HepG2 (cell line): ENCODE measurements around the gene FAM222B. TPM values are rescaled to one million over a fixed set of nuclear protein-coding genes. Genes with fewer than 3 reads are reported as not detected.
"Not testable (repeated sequence)": the region's sequence is repeated elsewhere in the genome, so short reads cannot be mapped to it uniquely, and the experiment has no call there.

Experiments used
- ATAC-seq: fragments of 200-7000 bp; cut with Tn5 transposase; 3 replicates; pipeline ENCODE4 v1.9.1; 2020; ENCODE audit warnings: mild to moderate bottlenecking, moderate library complexity
- BruUV-seq: library from RNA; stranded (reverse); fragments of 400-500 nt; replicated peaks from 2 replicates; lab custom pipeline; 2021; lab: Mats Ljungman, UMichigan
- CTCF ChIA-PET: fragments of 300-600 bp; formaldehyde crosslinking; extraction: SDS; loops from one replicate; lab custom pipeline; 2021; ENCODE audit warnings: low total read pairs, inconsistent platforms, low intra/inter-chr PET ratio; lab: Yijun Ruan, JAX
- POLR2A ChIA-PET: fragments of 350-600 bp; sonication (Branson Sonifier 250); formaldehyde crosslinking; loops from one replicate; lab custom pipeline; 2020; ENCODE audit warnings: antibody characterized with exemption, inconsistent platforms; lab: Yijun Ruan, JAX
- DNase-seq: peaks from one replicate; pipeline ENCODE4 v3.0.0-alpha.2; 2015; ENCODE audit warnings: low spot score
- FAIRE-seq: peaks from 3 replicates; lab custom pipeline; 2011; peaks lifted over from hg19 to GRCh38; lab: Jason Lieb, UNC
- H2AFZ ChIP-seq: one replicate; pipeline ENCODE4 v1.6.1; 2011; ENCODE audit warnings: low read length, inconsistent platforms
- H3K27ac ChIP-seq: fragments of 300-600 bp; 3 replicates; pipeline ENCODE4 v1.8.0; 2011; ENCODE audit warnings: mixed run types, mild to moderate bottlenecking, mixed read lengths, low read length, inconsistent platforms; ENCODE audit not compliant: insufficient read depth; ENCODE audit errors: extremely low read length
- H3K27me3 ChIP-seq, 2 experiments: fragments of 200-600 bp in 1 of 2; 2 replicates in 1 of 2; 3 replicates in 1 of 2; pipeline versions ENCODE4 v1.6.0 to v1.8.0; 2011; ENCODE audit warnings: low read length in 2 of 2, mild to moderate bottlenecking in 2 of 2, moderate library complexity in 2 of 2, inconsistent platforms in 1 of 2; ENCODE audit not compliant: insufficient read depth in 2 of 2, control insufficient read depth in 1 of 2
- H3K36me3 ChIP-seq, 2 experiments: fragments of 200-600 bp in 1 of 2; replicated peaks in 1 of 2; 2 replicates in 1 of 2; 3 replicates in 1 of 2; pipeline versions ENCODE4 v1.5.1 to v1.8.0; 2011; ENCODE audit warnings: low read length in 2 of 2, inconsistent platforms in 1 of 2; ENCODE audit not compliant: insufficient read depth in 2 of 2, control insufficient read depth in 1 of 2
- H3K4me1 ChIP-seq: 2 replicates; pipeline ENCODE4 v1.5.1; 2012; ENCODE audit warnings: low read length, inconsistent platforms; ENCODE audit not compliant: insufficient read depth
- H3K4me2 ChIP-seq: 2 replicates; pipeline ENCODE4 v1.6.0; 2011; ENCODE audit warnings: low read depth, low read length, inconsistent platforms
- H3K4me3 ChIP-seq, 3 experiments: fragments of 200-600 bp in 1 of 3; sonication (generic), shearing (Covaris generic) in 1 of 3; replicated peaks in 1 of 3; 2 replicates each; pipeline ENCODE4 v1.5.1; 2011 to 2016; ENCODE audit warnings: low read length in 3 of 3, inconsistent platforms in 2 of 3, low read depth in 2 of 3, mild to moderate bottlenecking in 2 of 3, control low read depth in 1 of 3, mixed read lengths in 1 of 3; ENCODE audit not compliant: insufficient read depth in 1 of 3
- H3K79me2 ChIP-seq: one replicate; pipeline ENCODE4 v1.6.1; 2011; ENCODE audit warnings: low read length, inconsistent platforms; ENCODE audit not compliant: insufficient read depth
- H3K9ac ChIP-seq: 2 replicates; pipeline ENCODE4 v1.6.0; 2011; ENCODE audit warnings: mild to moderate bottlenecking, low read depth, low read length, inconsistent platforms; ENCODE audit not compliant: insufficient read depth
- H3K9me3 ChIP-seq: 2 replicates; pipeline ENCODE4 v1.5.1; 2012; ENCODE audit warnings: mild to moderate bottlenecking, low read length
- H4K20me1 ChIP-seq: 2 replicates; pipeline ENCODE4 v1.6.0; 2011; ENCODE audit warnings: inconsistent platforms, mild to moderate bottlenecking, low read length, moderate library complexity; ENCODE audit not compliant: insufficient read depth
- ZNF607 ChIP-seq: sonication (generic); formaldehyde crosslinking; IDR thresholded peaks from 2 replicates; pipeline ENCODE4 v1.5.1; 2020; ENCODE audit warnings: missing genetic modification reagents, mild to moderate bottlenecking, borderline replicate concordance
- WGBS: methylation state at CpG from one replicate; pipeline ENCODE4 v1.1.6; 2017; ENCODE audit warnings: low lambda C conversion rate; 5-methylcytosine and 5-hydroxymethylcytosine counted together
- in situ Hi-C: cut with HindIII; loops from 2 replicates; pipeline ENCODE4 v1.10.0; 2017; ENCODE audit warnings: low pct_unique_long_range_greater_than_20kb; ENCODE audit not compliant: extremely low pct_ligation_motif_present
- intact Hi-C: fragments of 100-400 bp; cut with micrococcal nuclease; formaldehyde crosslinking; loops from one replicate; pipeline ENCODE4 v1.10.0; 2022; ENCODE audit not compliant: unreplicated experiment
- polyA plus RNA-seq, 8 experiments: library from polyadenylated mRNA; depleted of rRNA in 3 of 8; stranded (reverse) in 7 of 8; unstranded in 1 of 8; fragments of >200 nt; fragmentation: Illumina TruSeq in 4 of 8; extraction: Trizol in 4 of 8; gene quantifications; 2 replicates each; pipeline versions ENCODE4 v1.2.1 to v1.2.3, GENCODE V29; 2011 to 2016; ENCODE audit warnings: low read depth in 4 of 8, missing spikeins in 1 of 8, mixed read lengths in 1 of 8; ENCODE audit not compliant: insufficient read depth in 1 of 8
- total RNA-seq, 5 experiments: library from RNA; depleted of rRNA; stranded (reverse); fragments of >200 nt; fragmentation: Illumina TruSeq; extraction: Trizol; gene quantifications; 2 replicates each; pipeline ENCODE4 v1.2.3, GENCODE V29; 2016; ENCODE audit warnings: low read depth in 1 of 5
- TF ChIP-seq, protein P1 (sequence below): sonication (generic); formaldehyde crosslinking; IDR thresholded peaks from 2 replicates; pipeline ENCODE4 v1.8.1; 2023; ENCODE audit warnings: mild to moderate bottlenecking, moderate library complexity, missing genetic modification reagents

FAM222B gene
- total and polyA plus RNA-seq, 2 of the 13 experiments (the other 11 are each of a cell fraction or from before 2014, with no cell fraction given), result 3.5 to 7.3 TPM

GRCh38 chr17:28779601-28780000 is 63.0 kb downstream of the FAM222B start:
- H4K20me1 ChIP-seq, H3K9me3 ChIP-seq, DNase-seq, H3K4me1 ChIP-seq, POLR2A ChIA-PET, H3K4me2 ChIP-seq, H3K9ac ChIP-seq, FAIRE-seq, BruUV-seq, H3K4me3 ChIP-seq, ATAC-seq, H3K27me3 ChIP-seq, H3K27ac ChIP-seq, intact Hi-C loops, in situ Hi-C loops, CTCF ChIA-PET, H2AFZ ChIP-seq: not testable (repeated sequence)
- H3K79me2 ChIP-seq, result peaks cover 22% of the 10 kb centered on the region
- WGBS, result 96% methylated on average over 13 of the region's 13 CpGs
- H3K36me3 ChIP-seq, result peaks cover 2 to 10% of the 10 kb centered on the region in 2 experiments

DNA sequence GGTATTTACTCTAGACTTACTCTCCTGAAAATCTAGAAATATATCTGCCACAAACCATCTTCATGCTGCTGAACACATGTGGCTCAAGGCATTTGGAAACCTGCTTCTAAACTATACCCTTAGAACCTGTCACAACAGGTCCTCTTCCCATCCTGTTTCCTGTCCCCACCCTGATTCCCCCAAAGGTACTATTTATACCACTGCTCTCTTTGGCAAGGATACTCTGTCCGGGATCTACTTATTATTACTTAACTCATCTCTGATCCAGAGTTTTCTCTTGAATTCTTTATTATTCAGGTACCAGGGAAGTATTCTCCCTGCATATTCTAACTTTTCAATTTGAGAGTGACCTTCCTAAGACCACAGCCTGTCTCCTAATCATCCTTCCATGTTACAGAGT is 65.4 kb downstream of the FAM222B start:
- H2AFZ ChIP-seq, result no peak overlapping the region
- no peak overlapping the region for H3K4me2 ChIP-seq
- H3K4me1 ChIP-seq, result no peaks in the 10 kb centered on the region
- intact Hi-C loops, result loop anchor here (1.0 kb wide), 1 partner anchor 30 kb away; no protein-coding TSS in a partner anchor
- H3K27ac ChIP-seq, result no peak overlapping the region
- H3K9me3 ChIP-seq, result no peaks in the 10 kb centered on the region
- in situ Hi-C loops, result no loop called here
- H3K27me3 ChIP-seq, result no peaks in the 10 kb centered on the region; a peak in 1 of 5 replicates
- H3K4me3 ChIP-seq, result no peak overlapping the region
- no peaks in the 10 kb centered on the region for H4K20me1 ChIP-seq
- TF ChIP-seq ZNF607, result no peak
- TF ChIP-seq, protein P1, sequence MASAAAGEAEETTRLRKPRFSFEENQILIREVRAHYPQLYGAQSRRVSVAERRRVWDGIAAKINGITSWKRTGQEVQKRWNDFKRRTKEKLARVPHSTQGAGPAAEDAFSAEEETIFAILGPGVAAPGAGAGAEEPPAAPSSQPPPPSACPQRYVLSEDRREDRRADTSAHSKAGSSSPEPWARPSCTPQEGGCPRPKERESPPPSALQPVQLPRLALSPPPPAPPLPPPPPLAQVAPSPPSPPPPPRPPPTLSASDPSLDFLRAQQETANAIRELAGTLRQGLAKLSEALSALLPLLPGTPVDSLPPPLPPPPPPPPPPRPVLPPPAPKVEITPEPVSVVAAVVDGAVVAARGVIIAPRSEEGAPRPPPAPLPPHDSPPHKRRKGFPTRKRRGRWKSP (CRISPR knock-in tag), result no peak
- WGBS, result 94% methylated on average over 1 of the region's 1 CpG
- DNase-seq, result no peak
- ChIA-PET CTCF (no interaction called here), POLR2A (no interaction called here)
- H3K36me3 ChIP-seq, result peaks cover 2 to 10% of the 10 kb centered on the region in 2 experiments
- BruUV-seq, result no TSS peak
- H3K9ac ChIP-seq, result no peak overlapping the region
- no peak for FAIRE-seq
- peaks cover 28% of the 10 kb centered on the region for H3K79me2 ChIP-seq
- ATAC-seq, result no peak
